HG03354 (cell line): Measurements from ENCODE around the gene DTHD1.

Experiments
- ATAC-seq: cut with Tn5 transposase; IDR thresholded peaks from one replicate; pipeline ENCODE4 v1.9.1; 2021; ENCODE audit warnings: mild to moderate bottlenecking; ENCODE audit not compliant: unreplicated experiment, poor library complexity, severe bottlenecking

DTHD1 gene

DNA sequence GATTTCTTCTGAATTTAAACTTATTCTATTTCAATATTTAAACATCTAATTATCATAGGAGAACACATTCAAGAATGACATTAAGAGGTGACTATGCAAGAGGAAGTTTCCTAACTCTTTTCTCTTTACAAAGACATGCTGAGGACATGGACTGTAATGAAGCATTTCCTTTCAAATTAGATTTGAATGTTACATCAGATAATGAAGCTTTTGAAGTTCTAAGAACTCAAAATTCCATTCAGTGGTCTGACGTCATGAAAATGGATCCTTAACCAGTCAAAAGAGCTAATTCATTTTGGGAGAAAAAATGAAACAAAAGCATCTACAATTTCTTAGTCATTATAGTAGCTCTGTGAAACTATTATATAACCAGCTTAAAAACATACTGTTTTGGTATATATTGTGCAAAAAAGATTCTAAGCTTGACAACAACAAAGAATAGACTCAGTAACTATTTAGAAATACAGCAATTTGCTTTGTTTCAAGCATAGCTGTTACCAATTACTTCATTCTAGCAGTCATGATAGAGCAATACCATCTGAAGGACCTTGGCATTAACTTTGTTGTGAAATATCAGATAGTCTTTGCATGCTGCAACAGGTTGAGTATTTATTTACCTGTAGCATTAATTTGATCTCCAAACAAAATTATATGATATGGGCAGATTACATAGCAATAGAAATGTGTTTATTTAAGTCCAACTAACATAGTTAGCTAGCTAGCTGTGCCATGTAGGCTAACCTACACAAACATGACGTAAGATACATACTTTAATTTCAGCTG lies 13.7 kb upstream of the DTHD1 start:
- ATAC-seq = no peak

DNA sequence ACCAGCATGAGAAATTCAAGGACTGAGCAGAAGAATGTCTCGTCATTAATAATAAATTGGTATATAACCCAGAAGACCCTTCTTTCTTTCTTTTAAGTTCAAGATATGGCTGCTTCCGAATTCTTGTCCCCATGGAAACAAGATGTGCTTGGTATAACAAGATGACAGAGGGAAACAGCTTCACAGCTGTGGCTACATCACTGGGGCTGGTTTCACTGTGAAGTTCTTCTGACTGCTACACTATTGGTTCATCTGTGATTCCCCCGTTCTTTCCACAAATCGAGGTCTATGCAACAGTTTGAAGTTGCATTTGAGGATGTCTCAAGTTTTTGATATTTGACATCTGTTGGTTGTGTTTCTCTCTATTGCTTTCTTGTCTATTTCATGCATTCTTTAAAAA lies 12.3 kb upstream of the DTHD1 start:
- ATAC-seq = peak; percentile 73

DNA sequence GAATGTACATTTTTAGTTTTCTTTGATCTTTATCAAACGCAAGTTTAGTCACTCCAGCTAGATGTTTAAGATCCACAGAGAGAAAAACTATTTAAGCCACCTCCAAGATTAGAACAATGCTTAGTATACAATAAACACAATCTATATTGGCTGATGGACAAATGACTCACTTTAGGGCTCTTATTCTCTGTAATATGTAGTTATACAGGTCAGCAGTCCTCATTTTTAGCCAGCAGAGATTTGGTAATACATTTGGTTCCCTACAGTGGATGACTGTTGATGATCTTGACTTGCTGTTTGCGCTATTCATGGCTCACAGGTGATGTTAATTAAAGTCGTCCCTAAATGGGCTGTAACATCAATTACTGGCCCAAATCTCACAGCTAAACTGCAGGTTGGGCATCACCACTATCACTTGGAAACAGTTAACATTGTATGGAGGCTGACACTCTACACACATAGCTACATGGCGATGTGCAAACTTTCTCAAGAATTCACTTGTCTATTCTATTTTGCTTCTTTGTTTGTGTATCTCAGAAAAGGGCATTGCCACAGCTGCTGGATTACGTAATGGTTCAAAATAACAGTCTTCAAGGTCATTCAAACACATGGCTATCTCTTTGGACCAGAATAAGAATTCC lies 11.8 kb upstream of the DTHD1 start:
- no peak for ATAC-seq

DNA sequence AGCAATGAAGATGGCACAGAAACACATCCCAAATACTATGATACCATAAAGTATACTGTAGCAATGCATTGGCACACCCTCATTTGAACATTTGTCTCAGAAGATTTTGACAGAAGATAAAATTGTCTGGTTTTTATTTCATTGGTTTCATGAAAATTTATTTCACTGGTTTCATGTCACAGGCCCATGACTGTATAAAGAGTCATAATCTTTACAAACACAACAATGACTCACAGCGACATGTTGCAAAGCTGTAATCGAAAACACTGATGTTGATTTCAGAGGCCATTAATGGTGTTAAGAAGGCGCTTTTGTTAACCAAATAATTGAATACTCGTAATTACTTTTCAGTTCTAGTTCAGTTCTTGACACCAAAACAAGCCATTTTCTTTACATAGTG lies 8.1 kb upstream of the DTHD1 start:
- ATAC-seq = no peak

DNA sequence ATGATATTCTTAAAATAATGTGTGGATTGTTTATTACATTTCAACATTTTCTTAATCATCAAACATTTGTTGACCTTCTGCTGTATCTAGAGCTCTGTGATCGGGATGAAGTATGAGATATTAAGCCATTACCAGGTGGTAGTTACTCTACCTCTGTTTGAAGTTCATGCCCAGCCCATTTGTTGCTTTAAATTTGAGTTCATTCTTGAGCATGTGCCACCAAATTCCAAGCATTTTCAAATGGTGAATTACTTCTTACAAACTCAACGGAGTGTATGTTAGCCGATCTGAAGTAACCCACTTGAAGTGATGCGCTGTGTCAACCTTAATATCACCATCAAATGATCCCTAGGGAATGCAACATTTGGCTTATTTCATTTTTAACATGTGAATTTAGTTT lies 7.3 kb upstream of the DTHD1 start:
- ATAC-seq = no peak

DNA sequence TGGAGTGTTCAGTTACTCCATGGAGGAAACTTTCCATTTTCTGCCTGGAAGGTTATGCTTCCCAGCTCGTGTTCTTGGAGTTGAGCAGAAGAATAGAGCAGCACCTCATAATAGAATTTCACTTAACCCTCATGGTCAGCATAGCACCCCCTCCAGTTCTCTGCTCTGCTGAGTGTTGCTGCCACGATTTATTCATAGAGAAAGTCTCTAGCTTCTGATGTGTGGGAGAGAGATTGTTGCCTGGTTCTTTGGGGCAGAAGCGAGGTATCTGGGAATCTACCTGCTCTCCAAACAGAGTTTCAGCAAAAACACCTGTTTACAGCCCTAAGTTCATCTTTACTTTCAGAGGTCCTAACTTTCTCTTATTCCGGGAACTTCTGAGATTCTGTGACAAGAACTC lies 3.9 kb upstream of the DTHD1 start:
- ATAC-seq = no peak

DNA sequence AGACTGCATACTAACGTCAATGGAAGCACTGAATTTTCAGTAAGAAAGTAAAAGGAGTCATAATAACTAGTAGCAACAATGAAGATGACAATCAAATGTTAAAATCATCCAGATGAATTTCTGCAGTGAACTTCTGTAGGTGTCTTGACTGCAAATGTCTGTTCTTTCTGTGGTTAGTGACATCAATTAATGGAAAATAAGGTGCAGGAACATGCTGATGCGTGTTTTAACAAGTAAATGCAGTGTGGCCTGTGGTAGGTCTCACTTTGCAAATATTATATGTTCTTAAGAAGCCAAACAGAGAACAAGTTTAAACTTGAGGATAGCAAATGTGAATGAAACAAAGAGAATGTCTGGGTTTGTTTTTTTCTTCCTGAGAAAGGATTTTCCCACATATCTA lies 2.6 kb upstream of the DTHD1 start:
- ATAC-seq = no peak

DNA sequence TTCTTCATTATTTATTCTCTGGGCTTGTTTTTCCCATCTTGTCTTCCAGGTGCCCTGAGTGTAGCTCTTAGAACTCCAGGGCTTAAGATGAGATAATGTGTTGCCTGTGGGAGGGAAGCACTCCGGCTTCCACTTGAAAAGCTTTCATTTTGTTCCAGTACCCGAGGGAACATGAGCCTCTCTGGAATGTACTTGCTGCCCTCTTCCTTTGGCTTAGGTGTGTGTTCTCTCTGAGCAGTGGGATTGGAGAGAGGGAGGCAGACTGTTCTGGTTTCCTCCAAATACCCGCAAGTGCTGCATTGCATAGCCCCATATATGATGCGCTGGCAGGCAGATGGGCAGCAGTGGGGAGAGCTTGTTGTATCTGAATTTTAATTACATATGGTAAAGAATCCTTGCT lies 861 bp upstream of the DTHD1 start:
- no peak for ATAC-seq

DNA sequence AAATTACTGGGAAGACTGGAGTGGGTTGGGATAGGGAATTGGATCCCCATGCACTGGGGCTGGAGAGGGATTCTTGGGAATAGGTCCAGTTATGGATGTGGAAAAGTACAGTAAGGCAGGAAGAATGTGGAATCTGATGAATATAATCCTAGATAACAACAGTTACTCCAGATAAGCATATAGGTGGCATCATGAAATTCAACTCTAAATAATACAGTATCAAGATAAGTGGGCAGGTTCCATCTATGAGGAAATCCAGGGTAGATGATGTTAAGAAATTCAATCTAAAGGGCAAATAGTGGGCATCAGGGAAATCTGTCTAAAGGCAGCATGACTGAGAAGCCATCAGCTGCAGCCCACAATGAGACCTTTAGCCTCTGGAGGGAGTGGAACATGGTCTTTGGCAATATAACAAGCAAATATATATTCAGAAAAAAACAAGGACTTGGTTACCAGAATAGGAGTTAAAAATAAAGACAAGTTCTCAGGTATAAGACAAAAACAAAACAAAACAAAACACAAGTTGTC lies 1.2 kb downstream of the DTHD1 start:
- ATAC-seq = no peak

DNA sequence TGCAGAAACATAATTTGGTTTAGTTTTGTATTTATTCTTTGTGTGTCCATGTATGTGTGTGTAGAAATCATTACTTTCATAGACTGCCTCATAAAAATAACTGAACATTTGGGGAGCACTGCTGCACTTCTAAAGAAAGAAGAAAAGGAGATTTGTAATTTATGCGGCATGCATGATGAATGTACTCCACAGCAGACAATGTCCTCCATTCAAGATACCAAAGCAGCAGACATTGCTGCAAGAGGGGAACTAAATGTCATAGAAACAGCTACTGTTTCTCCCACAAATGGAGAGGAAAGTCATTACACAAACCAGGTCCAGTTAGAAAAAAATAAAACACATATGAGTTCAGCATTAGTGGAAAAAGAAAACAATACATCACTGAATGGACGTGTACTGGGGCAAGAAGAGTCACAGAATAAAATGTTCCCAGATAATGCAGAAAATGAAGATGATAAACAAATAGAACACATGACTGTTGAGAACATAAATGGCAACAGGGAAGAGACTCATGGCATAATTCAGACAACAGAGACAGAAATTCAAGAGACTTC lies 2.6 kb downstream of the DTHD1 start:
- ATAC-seq = no peak

DNA sequence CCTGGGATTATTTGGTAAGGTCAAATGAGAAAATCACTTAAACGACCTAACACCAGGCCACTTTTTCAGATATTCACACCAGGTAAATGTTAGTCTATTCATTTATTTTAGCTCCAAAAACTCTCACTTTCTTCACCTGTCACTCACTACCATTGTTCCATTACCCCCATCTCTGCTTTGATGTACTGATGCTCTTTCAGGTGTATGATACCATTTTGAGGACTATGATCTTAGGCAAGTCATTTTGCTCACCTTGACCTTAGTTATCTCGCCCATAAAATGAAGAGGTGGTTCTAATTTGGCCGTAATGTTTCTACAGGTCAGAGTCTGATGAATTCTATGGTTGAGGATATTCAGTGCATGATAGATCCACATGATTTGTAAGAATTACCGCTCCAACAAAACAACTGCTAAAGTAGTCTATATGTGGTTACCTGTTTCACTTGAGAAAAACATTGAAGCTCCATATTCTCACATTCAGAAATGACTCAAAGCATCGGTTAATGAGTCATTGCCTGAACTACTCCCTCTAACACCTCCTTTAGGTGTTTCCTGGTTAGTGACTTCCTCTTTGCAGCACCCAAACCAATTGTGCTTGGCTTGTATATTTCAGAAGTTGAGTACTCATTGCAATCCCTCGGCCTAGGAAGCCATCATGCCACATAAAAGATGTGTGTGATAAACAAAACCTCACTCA lies 4.5 kb downstream of the DTHD1 start:
- ATAC-seq = peak; percentile 98

DNA sequence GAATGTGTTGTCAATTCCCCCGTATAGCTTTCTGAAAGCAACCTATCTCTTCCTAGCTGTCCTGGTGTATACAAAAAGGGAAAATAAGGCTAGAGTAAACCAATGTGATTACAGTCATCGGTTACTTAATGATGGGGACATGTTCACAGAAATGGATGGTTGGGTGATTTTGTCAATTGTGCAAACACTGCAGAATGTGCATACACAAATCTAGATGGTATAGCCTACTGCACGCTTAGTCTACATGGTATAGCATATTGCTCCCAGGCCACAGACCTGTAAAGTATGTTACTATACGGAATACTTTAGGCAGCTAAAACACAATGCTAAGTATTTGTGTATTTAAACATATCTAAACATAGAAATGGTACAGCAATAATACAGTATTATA lies 5.1 kb downstream of the DTHD1 start:
- ATAC-seq = peak; percentile 30

DNA sequence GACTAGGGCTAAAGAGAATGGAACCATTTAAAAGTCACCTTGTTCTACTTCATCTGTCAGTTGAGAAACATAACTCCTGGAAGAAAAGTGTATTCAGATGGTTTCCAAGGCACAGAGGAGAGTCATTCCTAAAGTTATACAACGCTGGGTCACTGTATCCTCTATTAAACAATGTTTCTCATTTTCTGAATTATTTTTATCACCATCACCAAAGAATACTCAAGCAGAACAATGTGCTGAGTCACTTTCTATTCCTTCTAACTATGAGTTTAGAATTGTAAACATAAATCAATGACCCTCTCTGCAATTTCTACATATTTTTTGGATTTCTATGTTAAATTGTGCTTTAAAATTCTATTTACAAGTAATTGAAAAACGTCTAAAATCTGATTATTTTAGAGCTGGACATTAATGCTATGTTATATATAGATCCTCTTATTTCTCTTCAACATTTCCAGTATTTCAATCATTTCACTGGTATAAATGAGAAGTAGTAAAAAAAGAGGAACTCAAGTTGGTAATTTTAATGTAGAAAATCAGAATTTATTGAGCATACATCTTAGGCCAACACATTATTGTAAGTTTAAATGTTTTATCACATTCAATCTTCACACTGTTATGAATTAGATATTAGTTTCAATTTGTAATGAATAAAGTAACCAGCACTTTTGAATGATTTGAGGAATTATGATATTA lies 7.5 kb downstream of the DTHD1 start:
- no peak for ATAC-seq

DNA sequence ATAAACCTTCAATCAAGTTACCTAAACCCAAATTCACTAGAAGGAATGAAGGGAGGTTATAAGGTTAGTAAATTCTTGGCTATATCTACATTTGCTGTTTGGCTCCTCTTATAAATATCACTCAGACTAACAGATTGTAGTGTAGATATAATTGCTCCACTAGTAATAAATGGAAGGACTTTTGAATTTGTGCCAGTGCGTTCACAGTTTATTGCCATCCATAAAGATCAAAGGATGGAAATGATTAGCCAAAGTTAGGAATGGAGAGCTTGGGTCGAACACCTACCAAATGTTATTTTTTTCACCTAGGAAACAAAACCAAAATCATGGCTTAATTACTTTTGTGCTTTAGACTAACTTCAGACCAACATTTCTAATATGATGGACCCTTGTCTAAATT lies 9.2 kb downstream of the DTHD1 start:
- ATAC-seq = no peak

DNA sequence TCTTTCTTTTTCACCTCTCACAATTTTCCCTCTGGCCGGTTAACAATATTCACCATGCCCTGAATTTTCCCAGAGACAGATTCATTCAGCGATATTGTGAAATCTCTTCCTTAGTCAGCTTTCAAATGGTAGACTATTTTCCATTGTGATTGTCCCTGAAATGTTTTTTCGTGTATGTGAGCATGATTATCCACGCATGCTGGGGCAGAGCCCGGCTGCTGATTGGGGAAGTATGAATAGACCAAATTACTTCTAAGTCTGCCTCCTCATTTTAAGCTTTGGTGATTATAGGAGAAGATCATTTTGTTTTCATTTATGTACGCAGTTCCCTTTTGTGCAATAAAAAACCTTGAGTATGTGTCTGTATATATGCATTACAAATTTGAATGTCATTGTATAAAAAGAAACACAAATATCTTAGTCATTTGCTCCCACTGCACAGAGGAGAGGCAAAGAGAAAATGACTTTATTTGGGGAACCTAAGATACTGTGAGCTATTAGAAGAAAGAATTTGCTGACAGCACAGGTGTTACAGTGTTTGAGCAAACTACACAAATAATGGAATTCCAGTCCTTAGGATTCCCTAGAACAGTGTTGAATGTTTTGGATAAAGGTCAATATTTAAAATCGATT lies 11.3 kb downstream of the DTHD1 start:
- peak; percentile 44 for ATAC-seq

DNA sequence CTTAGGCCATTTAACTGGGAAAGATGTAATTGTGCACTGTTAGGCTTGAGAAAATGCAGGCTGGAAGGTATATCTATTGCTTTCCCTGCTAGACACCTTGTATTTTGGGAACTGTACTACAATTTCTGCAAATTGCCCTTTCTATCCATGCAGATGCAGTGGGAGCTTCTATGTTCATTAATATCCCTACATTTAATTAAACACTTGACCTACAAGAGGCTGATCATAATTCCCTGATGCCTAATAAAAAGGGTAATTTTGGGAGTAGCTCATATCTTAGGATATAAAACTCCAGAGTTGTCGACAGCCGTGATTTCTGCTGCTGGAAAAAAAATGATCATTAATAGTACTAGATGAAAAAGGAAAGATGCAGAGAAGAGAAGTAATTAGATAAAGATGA lies 19.7 kb downstream of the DTHD1 start:
- no peak for ATAC-seq

DNA sequence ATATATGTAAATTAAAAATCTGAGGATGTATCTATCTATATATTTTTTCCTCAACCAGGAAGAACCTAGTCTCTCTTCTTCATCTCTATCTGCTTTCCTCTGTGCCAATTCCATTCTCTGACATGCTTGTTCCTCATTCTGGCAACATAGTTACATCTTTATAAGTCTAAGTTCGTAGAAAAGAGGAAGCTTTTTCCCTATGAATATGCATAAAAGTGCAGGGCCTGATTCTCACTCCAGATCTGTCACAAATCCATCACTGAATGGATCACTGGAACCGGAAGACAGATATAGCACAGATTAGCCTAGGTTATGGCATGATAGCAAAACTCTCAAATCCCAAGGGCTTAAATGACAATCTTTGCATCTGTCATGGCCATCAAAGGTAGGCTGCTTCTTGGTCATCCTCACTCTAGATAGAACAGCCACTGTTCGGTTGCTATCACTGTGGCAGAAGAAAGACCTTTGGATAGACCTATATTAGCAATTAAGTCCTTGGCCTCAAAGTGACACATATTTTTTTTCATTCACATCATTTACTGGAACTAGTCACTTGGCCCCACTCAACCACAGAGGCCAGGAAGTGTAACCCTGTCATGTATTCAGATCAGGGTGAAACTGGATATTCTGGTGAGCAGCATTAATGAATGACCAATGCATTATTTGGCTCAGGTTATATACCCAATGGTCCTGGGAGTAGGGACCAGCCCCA lies 22.2 kb downstream of the DTHD1 start:
- peak; percentile 95 for ATAC-seq

DNA sequence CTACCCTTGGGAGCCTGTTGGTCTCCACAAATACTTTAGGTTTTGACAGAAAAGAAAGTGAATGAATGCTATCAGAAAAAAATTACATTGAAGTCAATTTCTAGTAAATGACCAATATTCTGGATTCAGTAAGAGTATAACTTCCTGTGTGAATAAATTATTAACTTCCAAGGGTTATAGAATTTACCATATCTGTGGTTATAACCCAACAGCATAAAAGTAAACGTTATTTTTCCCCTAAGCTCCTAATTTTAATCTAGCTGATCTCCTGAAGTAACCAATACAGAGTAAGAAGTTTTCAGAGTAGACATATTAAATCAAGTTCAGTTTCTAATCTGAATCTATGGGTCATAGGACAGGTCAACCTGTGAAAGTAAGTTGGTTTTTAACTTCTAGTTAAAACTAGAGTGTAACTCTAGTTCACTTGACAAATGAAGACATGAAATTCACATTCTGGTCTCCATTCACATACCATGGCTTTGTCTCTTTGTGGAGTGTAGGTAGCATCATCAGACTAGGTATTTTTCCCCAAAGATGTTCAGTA lies 22.8 kb downstream of the DTHD1 start:
- peak; percentile 72 for ATAC-seq

DNA sequence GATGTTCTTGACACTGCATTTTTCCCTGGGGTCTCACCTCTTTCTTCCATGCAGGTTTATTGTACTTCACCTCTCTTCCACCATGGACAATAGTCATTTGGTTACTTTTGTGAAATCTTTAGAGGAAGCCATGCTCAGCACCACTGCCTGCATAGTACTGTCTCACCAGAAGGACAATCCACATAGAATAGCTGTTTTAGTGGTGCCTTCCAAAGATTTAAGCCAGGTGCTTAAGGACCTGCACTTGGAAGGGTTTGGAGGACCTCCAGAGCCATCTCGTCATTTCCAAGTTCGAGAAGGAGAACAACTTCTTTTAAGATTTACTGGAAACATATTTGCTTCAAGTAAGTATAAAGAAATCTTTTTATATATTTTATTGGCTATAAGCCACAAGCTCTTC lies 26.7 kb downstream of the DTHD1 start:
- no peak for ATAC-seq
